Endothelial cell of umbilical vein (primary cell): ENCODE measurements around the gene HAUS3. TPM values are rescaled to one million over a fixed set of nuclear protein-coding genes. Genes with fewer than 3 reads are reported as not detected.

Experiments used
- BruUV-seq: library from RNA; stranded (reverse); fragments of 400-500 nt; replicated peaks from 2 replicates; lab custom pipeline; 2021; lab: Mats Ljungman, UMichigan
- CTCF ChIA-PET: fragments of 300-600, 350-600 bp; sonication (Branson Sonifier 250); formaldehyde crosslinking; loops from one replicate; lab custom pipeline; 2021; ENCODE audit warnings: antibody characterized with exemption, inconsistent platforms; lab: Charles Lee
- POLR2A ChIA-PET: fragments of 300-600, 350-600 bp; sonication (Branson Sonifier 250); formaldehyde crosslinking; loops from one replicate; lab custom pipeline; 2021; ENCODE audit warnings: antibody characterized with exemption, inconsistent platforms; lab: Charles Lee
- DNase-seq: peaks from one replicate; pipeline ENCODE4 v3.0.0-alpha.2; 2011; ENCODE audit warnings: low read depth, low spot score
- FAIRE-seq: peaks from 2 replicates; lab custom pipeline; 2011; peaks lifted over from hg19 to GRCh38; lab: Jason Lieb, UNC
- H2AFZ ChIP-seq: 2 replicates; pipeline ENCODE4 v1.6.0; 2012; ENCODE audit warnings: low read depth, low read length, control low read depth, inconsistent platforms
- H3K27ac ChIP-seq: 2 replicates; pipeline ENCODE4 v1.5.1; 2011; ENCODE audit warnings: low read depth, mild to moderate bottlenecking, control low read depth, low read length, moderate library complexity; ENCODE audit not compliant: insufficient read depth
- H3K27me3 ChIP-seq, 2 experiments: 2 replicates each; pipeline versions ENCODE4 v1.6.0 to v1.6.1; 2011; ENCODE audit warnings: low read length in 2 of 2, mixed read lengths in 1 of 2; ENCODE audit not compliant: control insufficient read depth in 2 of 2, insufficient read depth in 2 of 2
- H3K36me3 ChIP-seq, 2 experiments: 2 replicates in 1 of 2; 3 replicates in 1 of 2; pipeline ENCODE4 v1.5.1; 2011; ENCODE audit warnings: low read length in 2 of 2, mild to moderate bottlenecking in 1 of 2, moderate library complexity in 1 of 2; ENCODE audit not compliant: control insufficient read depth in 2 of 2, insufficient read depth in 2 of 2; ENCODE audit errors: extremely low read depth in 1 of 2
- H3K4me1 ChIP-seq: 3 replicates; pipeline ENCODE4 v1.5.1; 2011; ENCODE audit warnings: mild to moderate bottlenecking, low read length; ENCODE audit not compliant: control insufficient read depth, insufficient read depth; ENCODE audit errors: extremely low read depth
- H3K4me2 ChIP-seq: 2 replicates; pipeline ENCODE4 v1.6.1; 2011; ENCODE audit warnings: low read length, control low read depth, mixed read lengths; ENCODE audit not compliant: insufficient read depth
- H3K4me3 ChIP-seq, 3 experiments: fragments of 200-600 bp in 1 of 3; sonication (generic), shearing (Covaris generic) in 1 of 3; replicated peaks in 1 of 3; 2 replicates each; pipeline ENCODE4 v1.5.1; 2011 to 2016; ENCODE audit warnings: control low read depth in 3 of 3, low read length in 3 of 3, mild to moderate bottlenecking in 2 of 3, inconsistent platforms in 1 of 3, low read depth in 1 of 3, moderate library complexity in 1 of 3; ENCODE audit not compliant: insufficient read depth in 1 of 3
- H3K79me2 ChIP-seq: 2 replicates; pipeline ENCODE4 v1.6.0; 2012; ENCODE audit warnings: low read length, inconsistent platforms; ENCODE audit not compliant: control insufficient read depth, insufficient read depth
- H3K9ac ChIP-seq: replicated peaks from 2 replicates; pipeline ENCODE3; 2011; ENCODE audit warnings: low read length, control low read depth; ENCODE audit not compliant: insufficient read depth; ENCODE audit errors: extremely low read depth
- H3K9me1 ChIP-seq: replicated peaks from 3 replicates; pipeline ENCODE4 v1.6.0; 2011; ENCODE audit warnings: mild to moderate bottlenecking, low read length; ENCODE audit not compliant: control insufficient read depth, insufficient read depth; ENCODE audit errors: extremely low read depth
- H3K9me3 ChIP-seq: replicated peaks from 2 replicates; pipeline ENCODE4 v1.5.1; 2012; ENCODE audit warnings: low read length, inconsistent platforms; ENCODE audit not compliant: control insufficient read depth, insufficient read depth
- H4K20me1 ChIP-seq: replicated peaks from 2 replicates; pipeline ENCODE3; 2011; ENCODE audit warnings: mild to moderate bottlenecking, low read length; ENCODE audit not compliant: control insufficient read depth, insufficient read depth; ENCODE audit errors: extremely low read depth
- EZH2 ChIP-seq: IDR thresholded peaks from 2 replicates; pipeline ENCODE4 v1.6.1; 2012; ENCODE audit warnings: borderline replicate concordance, low read depth, mild to moderate bottlenecking, moderate library complexity, low read length, inconsistent platforms; ENCODE audit not compliant: severe bottlenecking
- FOS ChIP-seq: IDR thresholded peaks from 2 replicates; pipeline ENCODE4 v1.6.1; 2011; ENCODE audit warnings: mild to moderate bottlenecking, low read length, moderate library complexity, borderline replicate concordance; ENCODE audit not compliant: insufficient read depth
- GATA2 ChIP-seq: IDR thresholded peaks from 2 replicates; pipeline ENCODE4 v1.7.0; 2011; ENCODE audit warnings: low read depth, mild to moderate bottlenecking, moderate library complexity, mixed read lengths, low read length; ENCODE audit not compliant: insufficient read length, insufficient read depth
- JUN ChIP-seq: IDR thresholded peaks from 2 replicates; pipeline ENCODE4 v1.6.1; 2011; ENCODE audit warnings: borderline replicate concordance, low read depth; ENCODE audit not compliant: insufficient read length, insufficient read depth
- MYC ChIP-seq: IDR thresholded peaks from one replicate; pipeline ENCODE4 v1.6.1; 2011; ENCODE audit warnings: mild to moderate bottlenecking, low read depth, low read length
- POLR2A ChIP-seq: IDR thresholded peaks from 2 replicates; pipeline ENCODE4 v1.6.1; 2012; ENCODE audit warnings: low read depth, mild to moderate bottlenecking, control low read depth, low read length
- POLR2AphosphoS5 ChIP-seq: IDR thresholded peaks from 2 replicates; pipeline ENCODE4 v1.6.1; 2012; ENCODE audit warnings: low read depth, mild to moderate bottlenecking, control low read depth, low read length, moderate library complexity; ENCODE audit not compliant: insufficient read depth
- dilution Hi-C: fragments of 300-500 bp; cut with MboI; formaldehyde crosslinking; loops from one replicate; pipeline ENCODE4 v1.15.0; 2019; ENCODE audit warnings: low sequenced_read_pairs; ENCODE audit not compliant: extremely low pct_ligation_motif_present
- intact Hi-C: fragments of 100-400 bp; cut with micrococcal nuclease; formaldehyde crosslinking; loops from one replicate; pipeline ENCODE4 v1.10.0; 2022
- polyA plus RNA-seq, 4 experiments: library from polyadenylated mRNA; depleted of rRNA in 3 of 4; stranded (reverse) in 3 of 4; unstranded in 1 of 4; fragments of >200 nt; gene quantifications; 2 replicates each; pipeline versions ENCODE4 v1.2.1 to v1.2.3, GENCODE V29; 2011 to 2012; ENCODE audit warnings: missing spikeins in 1 of 4
- total RNA-seq: library from RNA; stranded (reverse); gene quantifications from 2 replicates; pipeline ENCODE4 v1.2.3, GENCODE V29; 2021
- TF ChIP-seq, protein P1 (sequence below), 2 donors: IDR thresholded peaks; 1 replicate in 1 of 2; 2 replicates in 1 of 2; pipeline ENCODE4 v1.5.1; 2011; ENCODE audit warnings: low read length in 2 of 2, mild to moderate bottlenecking in 2 of 2, moderate library complexity in 2 of 2, control low read depth in 1 of 2, inconsistent platforms in 1 of 2, low read depth in 1 of 2; ENCODE audit not compliant: insufficient read depth in 1 of 2; ENCODE audit errors: extremely low read depth in 1 of 2
- TF ChIP-seq, protein P2 (sequence below): IDR thresholded peaks from 2 replicates; pipeline ENCODE4 v1.6.1; 2011; ENCODE audit not compliant: insufficient read depth, insufficient read length

HAUS3 gene
- total and polyA plus RNA-seq, 2 donors (not counting 3 experiments of a cell fraction or from before 2014, with no cell fraction given) = 4.4 to 15.9 TPM

DNA sequence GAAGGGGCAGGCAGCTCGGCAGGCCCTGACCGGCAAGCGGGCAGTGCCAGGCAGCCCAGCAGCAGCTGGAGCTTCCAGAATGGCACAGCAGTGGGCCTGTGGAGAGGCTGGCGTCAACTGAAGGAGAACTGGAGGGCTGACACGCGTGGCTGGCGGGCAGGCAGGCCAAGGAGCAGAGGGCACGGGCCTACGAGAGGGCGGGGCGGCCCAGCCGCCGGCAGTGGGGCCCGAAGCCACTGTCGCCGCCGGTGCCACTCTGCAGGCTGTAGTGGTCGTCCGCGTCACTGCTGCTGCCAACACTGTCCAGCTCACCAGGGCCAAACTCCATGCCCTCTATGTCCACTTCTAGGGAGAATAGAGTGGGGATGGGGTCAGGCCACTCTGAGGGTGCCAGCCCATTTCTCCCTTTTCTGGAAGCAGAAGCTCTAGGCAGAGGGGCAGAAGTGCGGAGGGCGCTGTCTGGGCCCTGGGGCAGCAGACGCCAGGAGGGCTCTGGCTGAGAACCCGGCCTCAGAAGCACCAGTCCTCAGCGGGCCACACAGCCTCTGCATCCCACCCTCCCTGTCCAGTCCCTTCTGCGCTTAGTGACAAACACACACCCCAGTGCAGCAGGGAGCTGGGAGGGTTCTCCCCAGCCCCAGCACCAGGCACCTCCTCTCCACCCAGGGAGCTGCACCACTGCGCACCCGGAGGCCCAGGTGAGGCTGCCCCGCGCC lies 8.6 kb upstream of the HAUS3 start:
- BruUV-seq = no TSS peak
- ChIA-PET CTCF (interaction anchor here (1.4 kb wide), 1 partner anchor 191 kb away, joined by 3 read pairs; no protein-coding TSS in a partner anchor), POLR2A (interaction anchor here (0.5 kb wide), 1 partner anchor 28 kb away, joined by 4 read pairs; no protein-coding TSS in a partner anchor)

More for the DNA sequence above, 8.6 kb upstream of the HAUS3 start:
- no peak overlapping the region for H3K4me2 ChIP-seq
- no peaks in the 10 kb centered on the region for H4K20me1 ChIP-seq
- no peaks in the 10 kb centered on the region for H3K79me2 ChIP-seq
- no peak overlapping the region for H3K9ac ChIP-seq
- no peak overlapping the region for H2AFZ ChIP-seq
- DNase-seq = no peak
- H3K9me1 ChIP-seq = no peaks in the 10 kb centered on the region
- no peaks in the 10 kb centered on the region for H3K27me3 ChIP-seq
- FAIRE-seq = no peak
- TF ChIP-seq GATA2 = no peak
- TF ChIP-seq, protein P1, sequence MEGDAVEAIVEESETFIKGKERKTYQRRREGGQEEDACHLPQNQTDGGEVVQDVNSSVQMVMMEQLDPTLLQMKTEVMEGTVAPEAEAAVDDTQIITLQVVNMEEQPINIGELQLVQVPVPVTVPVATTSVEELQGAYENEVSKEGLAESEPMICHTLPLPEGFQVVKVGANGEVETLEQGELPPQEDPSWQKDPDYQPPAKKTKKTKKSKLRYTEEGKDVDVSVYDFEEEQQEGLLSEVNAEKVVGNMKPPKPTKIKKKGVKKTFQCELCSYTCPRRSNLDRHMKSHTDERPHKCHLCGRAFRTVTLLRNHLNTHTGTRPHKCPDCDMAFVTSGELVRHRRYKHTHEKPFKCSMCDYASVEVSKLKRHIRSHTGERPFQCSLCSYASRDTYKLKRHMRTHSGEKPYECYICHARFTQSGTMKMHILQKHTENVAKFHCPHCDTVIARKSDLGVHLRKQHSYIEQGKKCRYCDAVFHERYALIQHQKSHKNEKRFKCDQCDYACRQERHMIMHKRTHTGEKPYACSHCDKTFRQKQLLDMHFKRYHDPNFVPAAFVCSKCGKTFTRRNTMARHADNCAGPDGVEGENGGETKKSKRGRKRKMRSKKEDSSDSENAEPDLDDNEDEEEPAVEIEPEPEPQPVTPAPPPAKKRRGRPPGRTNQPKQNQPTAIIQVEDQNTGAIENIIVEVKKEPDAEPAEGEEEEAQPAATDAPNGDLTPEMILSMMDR (IDR thresholded peaks at IDR 0.05; ENCODE audit: extremely low read depth in 1 of 2, insufficient read depth in 1 of 2, low read depth in 1 of 2, low read length in 2 of 2) = no peak
- TF ChIP-seq JUN = no peak
- TF ChIP-seq FOS = no peak
- TF ChIP-seq, protein P2, sequence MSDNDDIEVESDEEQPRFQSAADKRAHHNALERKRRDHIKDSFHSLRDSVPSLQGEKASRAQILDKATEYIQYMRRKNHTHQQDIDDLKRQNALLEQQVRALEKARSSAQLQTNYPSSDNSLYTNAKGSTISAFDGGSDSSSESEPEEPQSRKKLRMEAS = no peak
- no peak for TF ChIP-seq POLR2AphosphoS5
- TF ChIP-seq MYC = no peak
- TF ChIP-seq EZH2 = no peak
- no peak for TF ChIP-seq POLR2A
- H3K4me3 ChIP-seq = no peak overlapping the region
- H3K9me3 ChIP-seq = no peaks in the 10 kb centered on the region
- dilution Hi-C loops (no loop called here), intact Hi-C loops (no loop called here)
- H3K36me3 ChIP-seq = peaks cover 2 to 39% of the 10 kb centered on the region in 2 experiments
- H3K4me1 ChIP-seq = no peaks in the 10 kb centered on the region
- no peak overlapping the region for H3K27ac ChIP-seq
